ENCODE measurements around the gene PXDC1. TPM values are rescaled to one million over a fixed set of nuclear protein-coding genes. Genes with fewer than 3 reads are reported as not detected.

PXDC1 gene
- total RNA-seq, 6 experiments from 2014 or later: 63.1 to 97.5 (median 72.8) TPM

DNA sequence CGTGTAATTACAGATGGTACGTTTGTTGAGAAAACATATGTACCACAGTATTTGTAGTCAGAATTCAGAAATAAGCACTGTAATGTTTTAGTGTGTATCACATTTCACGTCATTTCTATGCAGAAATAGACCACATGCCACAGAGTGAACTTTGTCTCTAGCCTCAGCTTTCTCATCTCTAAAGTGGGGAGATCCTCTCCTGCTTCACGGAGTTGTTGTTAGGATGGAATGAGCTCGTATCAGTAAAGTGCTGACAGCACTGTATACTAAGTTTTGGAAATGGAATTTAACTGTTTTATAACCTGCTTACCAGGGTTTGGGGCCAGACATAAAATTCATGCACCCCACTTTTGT is 34.2 kb upstream of the PXDC1 start:
- peaks cover 32% of the 10 kb centered on the region for H3K4me1 Mint-ChIP-seq (ENCODE audit: low read depth)
- H3K36me3 Mint-ChIP-seq (ENCODE audit: low read depth): no peaks in the 10 kb centered on the region
- no peak for DNase-seq
- H3K27me3 Mint-ChIP-seq (ENCODE audit: insufficient read depth): peaks cover 3% of the 10 kb centered on the region; the same call in 1 of the 2 replicates
- no peak overlapping the region for H3K4me3 Mint-ChIP-seq
- TF ChIP-seq, protein P1, sequence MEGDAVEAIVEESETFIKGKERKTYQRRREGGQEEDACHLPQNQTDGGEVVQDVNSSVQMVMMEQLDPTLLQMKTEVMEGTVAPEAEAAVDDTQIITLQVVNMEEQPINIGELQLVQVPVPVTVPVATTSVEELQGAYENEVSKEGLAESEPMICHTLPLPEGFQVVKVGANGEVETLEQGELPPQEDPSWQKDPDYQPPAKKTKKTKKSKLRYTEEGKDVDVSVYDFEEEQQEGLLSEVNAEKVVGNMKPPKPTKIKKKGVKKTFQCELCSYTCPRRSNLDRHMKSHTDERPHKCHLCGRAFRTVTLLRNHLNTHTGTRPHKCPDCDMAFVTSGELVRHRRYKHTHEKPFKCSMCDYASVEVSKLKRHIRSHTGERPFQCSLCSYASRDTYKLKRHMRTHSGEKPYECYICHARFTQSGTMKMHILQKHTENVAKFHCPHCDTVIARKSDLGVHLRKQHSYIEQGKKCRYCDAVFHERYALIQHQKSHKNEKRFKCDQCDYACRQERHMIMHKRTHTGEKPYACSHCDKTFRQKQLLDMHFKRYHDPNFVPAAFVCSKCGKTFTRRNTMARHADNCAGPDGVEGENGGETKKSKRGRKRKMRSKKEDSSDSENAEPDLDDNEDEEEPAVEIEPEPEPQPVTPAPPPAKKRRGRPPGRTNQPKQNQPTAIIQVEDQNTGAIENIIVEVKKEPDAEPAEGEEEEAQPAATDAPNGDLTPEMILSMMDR (IDR thresholded peaks at IDR 0.05): no peak
- no peak overlapping the region for H3K27ac Mint-ChIP-seq
- no peaks in the 10 kb centered on the region for H3K9me3 Mint-ChIP-seq

DNA sequence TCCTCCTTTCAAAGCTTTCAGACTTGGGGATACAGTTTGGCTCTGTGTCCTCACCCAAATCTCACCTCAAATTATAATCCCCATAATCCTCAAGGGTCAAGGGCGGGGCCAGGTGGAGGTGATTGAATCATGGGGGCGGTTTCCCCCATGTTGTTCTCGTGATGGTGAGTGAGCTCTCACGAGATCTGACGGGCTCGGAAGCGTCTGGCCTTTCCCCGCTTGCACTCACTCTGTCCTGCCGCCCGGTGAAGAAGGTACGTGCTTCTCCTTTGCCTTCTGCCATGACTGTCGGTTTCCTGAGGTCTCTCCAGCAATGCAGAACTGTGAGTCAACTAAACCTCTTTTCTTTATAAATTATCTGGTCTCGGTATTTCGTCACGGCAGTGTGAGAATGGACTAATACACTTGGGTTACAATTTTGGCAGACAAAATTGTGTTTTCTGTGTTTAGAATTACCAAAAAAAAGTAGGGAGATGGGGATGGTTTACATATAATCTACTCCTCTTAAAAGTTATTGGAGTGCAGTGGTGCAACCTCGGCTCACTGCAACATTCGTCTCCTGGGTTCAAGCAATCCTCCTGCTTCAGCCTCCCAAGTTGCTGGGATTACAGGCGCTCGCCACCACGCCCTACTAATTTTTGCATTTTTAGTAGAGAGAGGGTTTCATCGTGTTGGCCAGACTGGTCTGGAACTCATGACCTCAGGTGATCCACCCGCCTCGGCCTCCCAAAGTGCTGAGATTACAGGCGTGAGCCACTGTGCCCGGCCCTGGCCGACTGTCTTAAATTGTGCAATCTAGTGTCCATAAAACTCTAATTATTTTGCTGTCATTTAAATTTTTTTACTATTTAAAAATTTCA is 33.6 kb upstream of the PXDC1 start:
- no peak for DNase-seq
- no peak overlapping the region for H3K4me3 Mint-ChIP-seq
- H3K27me3 Mint-ChIP-seq (ENCODE audit: insufficient read depth): peaks cover 4% of the 10 kb centered on the region; the same call in 1 of the 2 replicates
- peaks cover 32% of the 10 kb centered on the region for H3K4me1 Mint-ChIP-seq (ENCODE audit: low read depth)
- H3K36me3 Mint-ChIP-seq (ENCODE audit: low read depth): no peaks in the 10 kb centered on the region
- no peaks in the 10 kb centered on the region for H3K9me3 Mint-ChIP-seq
- TF ChIP-seq, protein P1 (IDR thresholded peaks at IDR 0.05): no peak
- no peak overlapping the region for H3K27ac Mint-ChIP-seq

DNA sequence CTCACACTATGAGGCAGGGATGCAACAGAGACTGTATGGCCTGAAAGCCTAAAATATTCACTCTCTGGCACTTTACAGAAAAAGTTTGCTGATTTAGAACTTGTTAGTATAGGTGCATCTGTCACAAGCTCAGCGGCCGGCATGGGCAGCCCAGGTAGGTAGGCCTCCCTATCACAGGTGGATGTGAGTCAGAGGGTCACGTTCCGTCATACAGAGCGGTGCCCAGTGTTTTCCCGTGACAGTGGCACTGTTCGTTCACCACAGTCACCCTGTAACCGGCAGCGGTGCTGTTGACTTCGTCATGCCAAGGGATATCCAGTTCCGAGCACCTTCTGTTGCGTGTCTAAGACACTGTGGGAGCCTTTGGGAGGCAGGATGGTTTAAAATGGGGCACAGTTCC is 32.9 kb upstream of the PXDC1 start:
- TF ChIP-seq, protein P1 (IDR thresholded peaks at IDR 0.05): no peak
- Mint-ChIP-seq H3K36me3 (ENCODE audit: low read depth) (no peaks in the 10 kb centered on the region), H3K4me3 (no peak overlapping the region), H3K27ac (no peak overlapping the region), H3K27me3 (ENCODE audit: insufficient read depth) (peaks cover 4% of the 10 kb centered on the region), H3K4me1 (ENCODE audit: low read depth) (peaks cover 26% of the 10 kb centered on the region), H3K9me3 (no peaks in the 10 kb centered on the region)
- no peak for DNase-seq

DNA sequence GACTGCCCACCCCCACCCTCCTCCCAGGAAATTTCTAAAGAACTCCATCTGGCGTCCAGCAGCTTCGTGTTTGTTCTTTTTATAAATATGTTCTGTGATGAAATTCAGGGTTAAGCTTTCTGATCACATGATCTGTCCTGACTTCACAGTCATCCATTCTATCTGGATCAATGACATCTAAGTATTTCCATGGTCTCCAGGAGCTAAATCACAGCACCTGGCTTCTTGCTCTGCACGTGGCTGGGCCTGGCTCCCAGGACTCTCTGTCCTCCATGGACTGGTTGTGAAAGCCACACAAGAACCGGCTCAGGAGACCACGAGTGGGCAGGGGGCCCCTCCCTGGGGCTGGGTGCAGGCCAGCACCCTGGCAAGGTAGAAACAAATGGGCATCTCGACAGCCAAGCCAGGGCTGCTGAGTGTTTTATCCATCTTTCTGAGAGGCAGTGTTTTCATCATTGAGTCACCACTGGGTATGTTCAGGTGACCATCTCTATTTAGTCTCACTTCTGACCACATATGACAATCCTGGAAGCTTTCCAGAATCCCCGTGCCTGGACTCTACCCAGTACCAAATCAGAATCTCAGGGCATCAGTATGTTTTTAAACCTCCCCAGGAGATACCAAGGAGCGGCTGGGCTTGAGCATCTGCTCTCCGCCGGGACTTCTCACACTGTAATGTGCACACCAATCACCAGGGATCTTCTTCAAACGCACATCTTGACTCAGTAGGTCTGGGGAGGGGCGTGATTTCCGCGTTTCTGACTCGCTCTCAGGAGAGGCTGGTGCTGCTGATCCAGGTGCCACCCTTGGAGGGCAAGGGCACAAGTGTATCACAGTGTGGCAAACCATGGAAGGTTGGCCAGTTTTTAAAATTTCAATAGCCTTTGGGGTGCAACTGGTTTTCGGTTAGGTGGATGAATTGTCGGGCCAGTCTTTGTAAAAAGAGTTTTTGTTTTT is 31.6 kb upstream of the PXDC1 start:
- DNase-seq: no peak
- Mint-ChIP-seq H3K36me3 (ENCODE audit: low read depth) (no peaks in the 10 kb centered on the region), H3K27ac (no peak overlapping the region), H3K4me3 (no peak overlapping the region), H3K27me3 (ENCODE audit: insufficient read depth) (peaks cover 1% of the 10 kb centered on the region), H3K4me1 (ENCODE audit: low read depth) (peaks cover 18% of the 10 kb centered on the region), H3K9me3 (no peaks in the 10 kb centered on the region)
- TF ChIP-seq, protein P1 (IDR thresholded peaks at IDR 0.05): no peak

DNA sequence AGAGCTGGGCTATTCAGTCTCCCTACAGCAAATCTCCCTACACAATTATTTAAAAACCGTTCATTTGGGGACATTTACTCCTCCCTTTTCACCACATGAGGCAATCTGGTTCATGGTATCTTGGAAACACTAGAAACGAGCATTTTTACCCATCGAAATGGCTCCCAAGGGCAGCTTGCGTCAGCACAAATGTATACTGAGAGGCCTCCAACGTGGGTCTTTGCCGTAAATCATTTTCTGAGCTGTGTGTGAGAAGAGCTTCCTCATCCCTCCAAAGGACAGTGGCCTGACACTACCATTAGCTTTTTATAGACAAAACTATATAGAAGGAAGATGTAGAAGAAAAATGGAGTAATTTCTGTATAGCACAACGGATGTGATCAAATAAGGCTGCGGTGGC is 30.0 kb upstream of the PXDC1 start:
- no peak for DNase-seq
- H3K27me3 Mint-ChIP-seq (ENCODE audit: insufficient read depth): peaks cover 1% of the 10 kb centered on the region
- no peaks in the 10 kb centered on the region for H3K36me3 Mint-ChIP-seq (ENCODE audit: low read depth)
- H3K4me1 Mint-ChIP-seq (ENCODE audit: low read depth): peaks cover 18% of the 10 kb centered on the region
- TF ChIP-seq, protein P1 (IDR thresholded peaks at IDR 0.05): no peak
- H3K27ac Mint-ChIP-seq: no peak overlapping the region
- H3K4me3 Mint-ChIP-seq: no peak overlapping the region
- H3K9me3 Mint-ChIP-seq: no peaks in the 10 kb centered on the region
